SK-N-SH treated with all-trans-retinoic acid at 6 μM for 48 hours (cell line): Measurements from ENCODE around the gene PCDHGA10.
"Not testable (repeated sequence)": the region's sequence is repeated elsewhere in the genome, so short reads cannot be mapped to it uniquely, and the experiment has no call there.

Experiments used
- ESRRG ChIP-seq: fragments of 250-450 bp; sonication (Bioruptor Pico); IDR thresholded peaks from 2 replicates; pipeline ENCODE4 v1.6.1; 2021; ENCODE audit warnings: mild to moderate bottlenecking
- RARB ChIP-seq: fragments of 250-450 bp; sonication (Bioruptor Pico); IDR thresholded peaks from 2 replicates; pipeline ENCODE4 v1.8.0; 2021; ENCODE audit warnings: mild to moderate bottlenecking, moderate library complexity
- ZC3H10 ChIP-seq: fragments of 250-450 bp; sonication (Bioruptor Pico); IDR thresholded peaks from 2 replicates; pipeline ENCODE4 v1.5.1; 2021; ENCODE audit warnings: mild to moderate bottlenecking, moderate library complexity
- TF ChIP-seq, protein P1 (sequence below): fragments of 250-450 bp; sonication (Bioruptor Pico); IDR thresholded peaks from 2 replicates; pipeline ENCODE4 v1.5.0; 2020; ENCODE audit warnings: mild to moderate bottlenecking, moderate library complexity
- TF ChIP-seq, protein P2 (sequence below): fragments of 250-450 bp; sonication (Bioruptor Pico); IDR thresholded peaks from 2 replicates; pipeline ENCODE4 v1.5.1; 2020; ENCODE audit warnings: low read depth, mild to moderate bottlenecking, moderate library complexity

DNA sequence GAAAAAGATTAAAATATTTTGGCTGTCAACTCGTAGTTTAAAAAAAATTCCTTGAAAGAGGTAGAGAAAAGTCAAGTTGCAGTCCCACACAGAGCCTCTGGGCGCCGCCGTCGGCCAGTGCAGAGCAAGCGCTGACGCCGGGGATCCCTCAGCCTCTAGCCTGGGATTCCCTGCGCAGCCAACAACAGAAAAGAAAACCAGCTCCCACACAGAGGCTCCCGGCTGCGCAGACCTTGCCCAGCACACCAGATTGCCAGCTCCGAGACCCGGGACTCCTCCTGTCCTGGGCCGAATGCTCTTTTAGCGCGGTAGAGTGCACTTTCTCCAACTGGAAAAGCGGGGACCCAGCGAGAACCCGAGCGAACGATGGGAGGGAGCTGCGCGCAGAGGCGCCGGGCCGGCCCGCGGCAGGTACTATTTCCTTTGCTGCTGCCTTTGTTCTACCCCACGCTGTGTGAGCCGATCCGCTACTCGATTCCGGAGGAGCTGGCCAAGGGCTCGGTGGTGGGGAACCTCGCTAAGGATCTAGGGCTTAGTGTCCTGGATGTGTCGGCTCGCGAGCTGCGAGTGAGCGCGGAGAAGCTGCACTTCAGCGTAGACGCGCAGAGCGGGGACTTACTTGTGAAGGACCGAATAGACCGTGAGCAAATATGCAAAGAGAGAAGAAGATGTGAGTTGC is 4.8 kb downstream of the PCDHGA10 start, which contains the start of gene PCDHGB7:
- TF ChIP-seq, protein P1, sequence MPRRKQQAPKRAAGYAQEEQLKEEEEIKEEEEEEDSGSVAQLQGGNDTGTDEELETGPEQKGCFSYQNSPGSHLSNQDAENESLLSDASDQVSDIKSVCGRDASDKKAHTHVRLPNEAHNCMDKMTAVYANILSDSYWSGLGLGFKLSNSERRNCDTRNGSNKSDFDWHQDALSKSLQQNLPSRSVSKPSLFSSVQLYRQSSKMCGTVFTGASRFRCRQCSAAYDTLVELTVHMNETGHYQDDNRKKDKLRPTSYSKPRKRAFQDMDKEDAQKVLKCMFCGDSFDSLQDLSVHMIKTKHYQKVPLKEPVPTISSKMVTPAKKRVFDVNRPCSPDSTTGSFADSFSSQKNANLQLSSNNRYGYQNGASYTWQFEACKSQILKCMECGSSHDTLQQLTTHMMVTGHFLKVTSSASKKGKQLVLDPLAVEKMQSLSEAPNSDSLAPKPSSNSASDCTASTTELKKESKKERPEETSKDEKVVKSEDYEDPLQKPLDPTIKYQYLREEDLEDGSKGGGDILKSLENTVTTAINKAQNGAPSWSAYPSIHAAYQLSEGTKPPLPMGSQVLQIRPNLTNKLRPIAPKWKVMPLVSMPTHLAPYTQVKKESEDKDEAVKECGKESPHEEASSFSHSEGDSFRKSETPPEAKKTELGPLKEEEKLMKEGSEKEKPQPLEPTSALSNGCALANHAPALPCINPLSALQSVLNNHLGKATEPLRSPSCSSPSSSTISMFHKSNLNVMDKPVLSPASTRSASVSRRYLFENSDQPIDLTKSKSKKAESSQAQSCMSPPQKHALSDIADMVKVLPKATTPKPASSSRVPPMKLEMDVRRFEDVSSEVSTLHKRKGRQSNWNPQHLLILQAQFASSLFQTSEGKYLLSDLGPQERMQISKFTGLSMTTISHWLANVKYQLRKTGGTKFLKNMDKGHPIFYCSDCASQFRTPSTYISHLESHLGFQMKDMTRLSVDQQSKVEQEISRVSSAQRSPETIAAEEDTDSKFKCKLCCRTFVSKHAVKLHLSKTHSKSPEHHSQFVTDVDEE (CRISPR knock-in tag): not testable (repeated sequence)
- TF ChIP-seq, protein P2, sequence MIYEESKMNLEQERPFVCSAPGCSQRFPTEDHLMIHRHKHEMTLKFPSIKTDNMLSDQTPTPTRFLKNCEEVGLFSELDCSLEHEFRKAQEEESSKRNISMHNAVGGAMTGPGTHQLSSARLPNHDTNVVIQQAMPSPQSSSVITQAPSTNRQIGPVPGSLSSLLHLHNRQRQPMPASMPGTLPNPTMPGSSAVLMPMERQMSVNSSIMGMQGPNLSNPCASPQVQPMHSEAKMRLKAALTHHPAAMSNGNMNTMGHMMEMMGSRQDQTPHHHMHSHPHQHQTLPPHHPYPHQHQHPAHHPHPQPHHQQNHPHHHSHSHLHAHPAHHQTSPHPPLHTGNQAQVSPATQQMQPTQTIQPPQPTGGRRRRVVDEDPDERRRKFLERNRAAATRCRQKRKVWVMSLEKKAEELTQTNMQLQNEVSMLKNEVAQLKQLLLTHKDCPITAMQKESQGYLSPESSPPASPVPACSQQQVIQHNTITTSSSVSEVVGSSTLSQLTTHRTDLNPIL: not testable (repeated sequence)
- not testable (repeated sequence) for TF ChIP-seq RARB (CRISPR knock-in tag); ZC3H10 (CRISPR knock-in tag); ESRRG
